GM23338 (cell line): ENCODE data around the gene IRF8.

Experiments used
- CREB1 ChIP-seq: fragments of 250-450 bp; sonication (Bioruptor Pico); IDR thresholded peaks from 2 replicates; pipeline ENCODE4 v1.5.0; 2020; ENCODE audit warnings: low read depth, mild to moderate bottlenecking, moderate library complexity
- EZH2 ChIP-seq: fragments of 200-600 bp; sonication (generic); IDR thresholded peaks from one replicate; pipeline ENCODE4 v1.8.0; 2017; ENCODE audit warnings: antibody characterized with exemption, mild to moderate bottlenecking, low read depth; ENCODE audit not compliant: unreplicated experiment
- EZH2phosphoT487 ChIP-seq: fragments of 200-600 bp; sonication (generic); IDR thresholded peaks from one replicate; pipeline ENCODE4 v1.8.1; 2018; ENCODE audit warnings: antibody characterized with exemption; ENCODE audit not compliant: unreplicated experiment
- NANOG ChIP-seq: IDR thresholded peaks from 2 replicates; pipeline ENCODE4 v1.6.1; 2016; ENCODE audit warnings: antibody characterized with exemption, borderline replicate concordance
- POLR2AphosphoS5 ChIP-seq: IDR thresholded peaks from 2 replicates; pipeline ENCODE4 v1.6.1; 2016; ENCODE audit warnings: antibody characterized with exemption, low read depth
- STAT1 ChIP-seq: IDR thresholded peaks from one replicate; pipeline ENCODE4 v1.6.1; 2016; ENCODE audit warnings: antibody characterized with exemption; ENCODE audit not compliant: unreplicated experiment
- ZNF114 ChIP-seq: fragments of 250-450 bp; sonication (Bioruptor Pico); IDR thresholded peaks from 2 replicates; pipeline ENCODE4 v1.5.0; 2020; ENCODE audit warnings: mild to moderate bottlenecking, moderate library complexity
- ZNF331 ChIP-seq: fragments of 250-450 bp; sonication (Bioruptor Pico); IDR thresholded peaks from 2 replicates; pipeline ENCODE4 v1.5.0; 2020; ENCODE audit warnings: low read depth, mild to moderate bottlenecking, moderate library complexity
- TF ChIP-seq, protein P1 (sequence below), 2 experiments: fragments of 200-600 bp in 1 of 2; sonication (generic) in 1 of 2; conservative IDR thresholded peaks; 2 replicates each; pipeline versions ENCODE4 v1.5.1 to v1.6.1; 2016 to 2017; ENCODE audit warnings: antibody characterized with exemption in 2 of 2, low read depth in 2 of 2, mild to moderate bottlenecking in 2 of 2, moderate library complexity in 1 of 2
- TF ChIP-seq, protein P2 (sequence below): IDR thresholded peaks from one replicate; pipeline ENCODE4 v1.6.1; 2018; ENCODE audit warnings: antibody characterized with exemption; ENCODE audit not compliant: unreplicated experiment
- TF ChIP-seq, protein P3 (sequence below): IDR thresholded peaks from 2 replicates; pipeline ENCODE4 v1.6.1; 2016; ENCODE audit warnings: antibody characterized with exemption

DNA sequence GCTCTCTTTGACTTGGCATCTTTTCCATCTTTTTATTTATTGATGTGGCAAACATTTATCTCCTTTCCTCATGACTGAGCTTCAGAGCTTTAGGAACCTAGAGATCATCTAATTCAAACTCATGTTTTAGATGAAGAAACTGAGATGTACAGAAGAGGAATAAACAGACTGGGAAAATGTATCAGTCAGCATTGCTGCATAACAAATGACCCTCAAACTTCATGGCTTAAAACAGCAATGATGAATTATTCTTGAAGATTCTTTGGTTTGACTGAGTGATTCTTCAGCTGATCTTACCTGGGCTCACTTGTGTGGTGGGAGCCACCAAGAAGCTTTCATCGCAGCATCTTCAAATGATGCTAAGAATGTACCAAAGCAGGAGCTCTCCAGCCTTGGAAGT lies 44.0 kb upstream of the IRF8 start:
- no peak for TF ChIP-seq ZNF331 (CRISPR knock-in tag)
- no peak for TF ChIP-seq EZH2
- TF ChIP-seq, protein P1, sequence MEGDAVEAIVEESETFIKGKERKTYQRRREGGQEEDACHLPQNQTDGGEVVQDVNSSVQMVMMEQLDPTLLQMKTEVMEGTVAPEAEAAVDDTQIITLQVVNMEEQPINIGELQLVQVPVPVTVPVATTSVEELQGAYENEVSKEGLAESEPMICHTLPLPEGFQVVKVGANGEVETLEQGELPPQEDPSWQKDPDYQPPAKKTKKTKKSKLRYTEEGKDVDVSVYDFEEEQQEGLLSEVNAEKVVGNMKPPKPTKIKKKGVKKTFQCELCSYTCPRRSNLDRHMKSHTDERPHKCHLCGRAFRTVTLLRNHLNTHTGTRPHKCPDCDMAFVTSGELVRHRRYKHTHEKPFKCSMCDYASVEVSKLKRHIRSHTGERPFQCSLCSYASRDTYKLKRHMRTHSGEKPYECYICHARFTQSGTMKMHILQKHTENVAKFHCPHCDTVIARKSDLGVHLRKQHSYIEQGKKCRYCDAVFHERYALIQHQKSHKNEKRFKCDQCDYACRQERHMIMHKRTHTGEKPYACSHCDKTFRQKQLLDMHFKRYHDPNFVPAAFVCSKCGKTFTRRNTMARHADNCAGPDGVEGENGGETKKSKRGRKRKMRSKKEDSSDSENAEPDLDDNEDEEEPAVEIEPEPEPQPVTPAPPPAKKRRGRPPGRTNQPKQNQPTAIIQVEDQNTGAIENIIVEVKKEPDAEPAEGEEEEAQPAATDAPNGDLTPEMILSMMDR (conservative IDR thresholded peaks at IDR 0.05; ENCODE audit: low read depth in 2 of 2) = no peak
- TF ChIP-seq POLR2AphosphoS5 = no peak
- TF ChIP-seq CREB1 (CRISPR knock-in tag) = no peak
- TF ChIP-seq ZNF114 = no peak
- TF ChIP-seq, protein P2, sequence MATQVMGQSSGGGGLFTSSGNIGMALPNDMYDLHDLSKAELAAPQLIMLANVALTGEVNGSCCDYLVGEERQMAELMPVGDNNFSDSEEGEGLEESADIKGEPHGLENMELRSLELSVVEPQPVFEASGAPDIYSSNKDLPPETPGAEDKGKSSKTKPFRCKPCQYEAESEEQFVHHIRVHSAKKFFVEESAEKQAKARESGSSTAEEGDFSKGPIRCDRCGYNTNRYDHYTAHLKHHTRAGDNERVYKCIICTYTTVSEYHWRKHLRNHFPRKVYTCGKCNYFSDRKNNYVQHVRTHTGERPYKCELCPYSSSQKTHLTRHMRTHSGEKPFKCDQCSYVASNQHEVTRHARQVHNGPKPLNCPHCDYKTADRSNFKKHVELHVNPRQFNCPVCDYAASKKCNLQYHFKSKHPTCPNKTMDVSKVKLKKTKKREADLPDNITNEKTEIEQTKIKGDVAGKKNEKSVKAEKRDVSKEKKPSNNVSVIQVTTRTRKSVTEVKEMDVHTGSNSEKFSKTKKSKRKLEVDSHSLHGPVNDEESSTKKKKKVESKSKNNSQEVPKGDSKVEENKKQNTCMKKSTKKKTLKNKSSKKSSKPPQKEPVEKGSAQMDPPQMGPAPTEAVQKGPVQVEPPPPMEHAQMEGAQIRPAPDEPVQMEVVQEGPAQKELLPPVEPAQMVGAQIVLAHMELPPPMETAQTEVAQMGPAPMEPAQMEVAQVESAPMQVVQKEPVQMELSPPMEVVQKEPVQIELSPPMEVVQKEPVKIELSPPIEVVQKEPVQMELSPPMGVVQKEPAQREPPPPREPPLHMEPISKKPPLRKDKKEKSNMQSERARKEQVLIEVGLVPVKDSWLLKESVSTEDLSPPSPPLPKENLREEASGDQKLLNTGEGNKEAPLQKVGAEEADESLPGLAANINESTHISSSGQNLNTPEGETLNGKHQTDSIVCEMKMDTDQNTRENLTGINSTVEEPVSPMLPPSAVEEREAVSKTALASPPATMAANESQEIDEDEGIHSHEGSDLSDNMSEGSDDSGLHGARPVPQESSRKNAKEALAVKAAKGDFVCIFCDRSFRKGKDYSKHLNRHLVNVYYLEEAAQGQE = no peak
- TF ChIP-seq, protein P3, sequence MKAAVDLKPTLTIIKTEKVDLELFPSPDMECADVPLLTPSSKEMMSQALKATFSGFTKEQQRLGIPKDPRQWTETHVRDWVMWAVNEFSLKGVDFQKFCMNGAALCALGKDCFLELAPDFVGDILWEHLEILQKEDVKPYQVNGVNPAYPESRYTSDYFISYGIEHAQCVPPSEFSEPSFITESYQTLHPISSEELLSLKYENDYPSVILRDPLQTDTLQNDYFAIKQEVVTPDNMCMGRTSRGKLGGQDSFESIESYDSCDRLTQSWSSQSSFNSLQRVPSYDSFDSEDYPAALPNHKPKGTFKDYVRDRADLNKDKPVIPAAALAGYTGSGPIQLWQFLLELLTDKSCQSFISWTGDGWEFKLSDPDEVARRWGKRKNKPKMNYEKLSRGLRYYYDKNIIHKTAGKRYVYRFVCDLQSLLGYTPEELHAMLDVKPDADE = no peak
- no peak for TF ChIP-seq EZH2phosphoT487
- TF ChIP-seq STAT1 = no peak
- no peak for TF ChIP-seq NANOG
